SK-N-SH (cell line): Measurements from ENCODE around the gene IL13RA1. TPM values are rescaled to one million over a fixed set of nuclear protein-coding genes. Genes with fewer than 3 reads are reported as not detected.

Experiments used
- CTCF ChIA-PET: fragments of 300-600, 350-600 bp; formaldehyde crosslinking; extraction: SDS; loops from one replicate; lab custom pipeline; 2021; lab: Yijun Ruan, JAX
- POLR2A ChIA-PET: fragments of 350-600 bp; sonication (Branson Sonifier 250); formaldehyde crosslinking; extraction: SDS; loops from one replicate; lab custom pipeline; 2020; ENCODE audit warnings: antibody characterized with exemption, inconsistent platforms; lab: Yijun Ruan, JAX
- DNase-seq: peaks from one replicate; pipeline ENCODE4 v3.0.0; 2012
- H2AFZ ChIP-seq: fragments of 200-600 bp; sonication (generic); 2 replicates; pipeline ENCODE4 v1.8.1; 2016; ENCODE audit warnings: antibody characterized with exemption, mild to moderate bottlenecking, low read depth
- H3F3A ChIP-seq: fragments of 200-600 bp; sonication (generic); replicated peaks from 2 replicates; pipeline ENCODE3; 2016; ENCODE audit warnings: antibody characterized with exemption, mild to moderate bottlenecking; ENCODE audit not compliant: insufficient read depth
- H3K27ac ChIP-seq, 2 experiments: fragments of 200-500 bp in 1 of 2; fragments of 200-600 bp in 1 of 2; sonication (Bioruptor generic) in 1 of 2; sonication (generic), shearing (Covaris generic) in 1 of 2; 2 replicates each; pipeline versions ENCODE4 v1.5.1 to v1.6.1; 2014 to 2016; ENCODE audit warnings: low read depth in 2 of 2, inconsistent platforms in 1 of 2, low read length in 1 of 2, mild to moderate bottlenecking in 1 of 2, mixed read lengths in 1 of 2
- H3K27me3 ChIP-seq: fragments of 200-600 bp; sonication (generic), shearing (Covaris generic); 2 replicates; pipeline ENCODE4 v1.6.1; 2016; ENCODE audit warnings: mixed run types; ENCODE audit not compliant: insufficient read depth
- H3K36me3 ChIP-seq, 2 experiments: fragments of 200-500 bp in 1 of 2; fragments of 200-600 bp in 1 of 2; sonication (Bioruptor generic) in 1 of 2; sonication (generic) in 1 of 2; replicated peaks in 1 of 2; 2 replicates each; pipeline versions ENCODE3 to v1.5.1; 2014 to 2016; ENCODE audit warnings: low read length in 1 of 2, mild to moderate bottlenecking in 1 of 2; ENCODE audit not compliant: insufficient read depth in 2 of 2, control insufficient read depth in 1 of 2
- H3K4me1 ChIP-seq, 2 experiments: fragments of 200-500 bp in 1 of 2; fragments of 200-600 bp in 1 of 2; sonication (Bioruptor generic) in 1 of 2; sonication (generic), shearing (Covaris generic) in 1 of 2; 2 replicates each; pipeline versions ENCODE4 v1.5.1 to v1.6.1; 2014 to 2016; ENCODE audit warnings: low read depth in 1 of 2, low read length in 1 of 2, mixed run types in 1 of 2; ENCODE audit not compliant: insufficient read depth in 2 of 2, control insufficient read depth in 1 of 2
- H3K4me2 ChIP-seq: fragments of 200-600 bp; sonication (generic), shearing (Covaris generic); 2 replicates; pipeline ENCODE4 v1.6.1; 2017; ENCODE audit warnings: mixed run types
- H3K4me3 ChIP-seq, 2 experiments: fragments of 200-500 bp in 1 of 2; fragments of 200-600 bp in 1 of 2; sonication (Bioruptor generic) in 1 of 2; sonication (generic), shearing (Covaris generic) in 1 of 2; 2 replicates each; pipeline versions ENCODE4 v1.5.1 to v1.8.1; 2014 to 2016; ENCODE audit warnings: low read depth in 2 of 2, inconsistent platforms in 1 of 2, low read length in 1 of 2, mild to moderate bottlenecking in 1 of 2, mixed read lengths in 1 of 2, moderate library complexity in 1 of 2
- H3K79me2 ChIP-seq: fragments of 200-600 bp; sonication (generic); 2 replicates; pipeline ENCODE4 v1.8.1; 2017; ENCODE audit warnings: mild to moderate bottlenecking; ENCODE audit not compliant: insufficient read depth
- H3K9ac ChIP-seq: fragments of 200-600 bp; sonication (generic); 2 replicates; pipeline ENCODE4 v1.6.1; 2017; ENCODE audit warnings: mixed run types
- H3K9me2 ChIP-seq: fragments of 200-600 bp; sonication (generic); 2 replicates; pipeline ENCODE4 v1.6.1; 2017; ENCODE audit warnings: mixed run types
- H3K9me3 ChIP-seq: fragments of 200-600 bp; sonication (generic); 2 replicates; pipeline ENCODE4 v1.6.1; 2017; ENCODE audit warnings: mixed run types, mild to moderate bottlenecking, moderate library complexity
- H4K20me1 ChIP-seq: fragments of 200-600 bp; sonication (generic); 2 replicates; pipeline ENCODE4 v1.6.1; 2017; ENCODE audit warnings: mild to moderate bottlenecking, mixed run types; ENCODE audit not compliant: insufficient read depth
- CHD2 ChIP-seq: fragments of 150-350 bp; IDR thresholded peaks from 2 replicates; pipeline ENCODE4 v1.6.1; 2018; ENCODE audit warnings: low read length; ENCODE audit not compliant: partially characterized antibody
- ELF1 ChIP-seq: IDR thresholded peaks from 2 replicates; pipeline ENCODE4 v1.4.0; 2012
- EZH2phosphoT487 ChIP-seq: fragments of 200-600 bp; sonication (generic); IDR thresholded peaks from 2 replicates; pipeline ENCODE4 v1.6.1; 2017; ENCODE audit warnings: low read depth, mixed run types, mild to moderate bottlenecking, antibody characterized with exemption, moderate library complexity, borderline replicate concordance
- GABPA ChIP-seq: IDR thresholded peaks from 2 replicates; pipeline ENCODE4 v1.4.0; 2012; ENCODE audit warnings: low read depth, mild to moderate bottlenecking
- MAX ChIP-seq: IDR thresholded peaks from 2 replicates; pipeline ENCODE4 v1.4.0; 2012; ENCODE audit warnings: low read depth
- MXI1 ChIP-seq: IDR thresholded peaks from 2 replicates; pipeline ENCODE4 v1.6.1; 2012; ENCODE audit warnings: mild to moderate bottlenecking, low read depth, low read length, improper control_type of control experiment
- NRF1 ChIP-seq: IDR thresholded peaks from 2 replicates; pipeline ENCODE4 v1.6.1; 2012; ENCODE audit warnings: low read depth, mild to moderate bottlenecking, low read length
- PBX3 ChIP-seq: IDR thresholded peaks from 2 replicates; pipeline ENCODE4; 2012
- RCOR1 ChIP-seq: fragments of 150-350 bp; IDR thresholded peaks from 2 replicates; pipeline ENCODE4 v1.6.1; 2017; ENCODE audit warnings: antibody characterized with exemption, low read length
- RFX5 ChIP-seq: IDR thresholded peaks from 2 replicates; pipeline ENCODE4 v1.6.1; 2012; ENCODE audit warnings: mild to moderate bottlenecking, improper control_type of control experiment, low read length
- SMC3 ChIP-seq: IDR thresholded peaks from 2 replicates; pipeline ENCODE4 v1.6.1; 2012; ENCODE audit warnings: low read depth, low read length, improper control_type of control experiment
- TAF1 ChIP-seq: IDR thresholded peaks from 2 replicates; pipeline ENCODE4 v1.6.1; 2012; ENCODE audit warnings: low read depth, mild to moderate bottlenecking, low read length, moderate library complexity, borderline replicate concordance
- USF1 ChIP-seq: IDR thresholded peaks from 2 replicates; pipeline ENCODE4 v1.4.0; 2012; ENCODE audit warnings: low read depth, borderline replicate concordance
- ZBTB33 ChIP-seq: IDR thresholded peaks from 2 replicates; pipeline ENCODE4 v1.4.0; 2012; ENCODE audit warnings: low read depth, borderline replicate concordance
- WGBS: methylation state at CpG from one replicate; pipeline ENCODE4 v1.1.6; 2017; ENCODE audit warnings: low lambda C conversion rate; 5-methylcytosine and 5-hydroxymethylcytosine counted together
- polyA plus RNA-seq, 3 experiments: library from polyadenylated mRNA; depleted of rRNA; stranded (reverse); fragments of >200 nt; gene quantifications; 2 replicates each; pipeline ENCODE4 v1.2.3, GENCODE V29; 2012

The IL13RA1 gene
- 27.0 and 29.9 TPM in 2 replicates for polyA plus RNA-seq (2012; rRNA removed)
- 38.7 and 46.4 TPM in 2 replicates for polyA plus RNA-seq (2012; cell fraction: cytosol; rRNA removed)
- 9.9 and 16.7 TPM in 2 replicates for polyA plus RNA-seq (2012; cell fraction: nucleus; rRNA removed)

GRCh38 chrX:118726887-118727685 lies at the start of gene IL13RA1:
Gene IL13RA1, plus strand, starts transcription at chrX:118727606. Its CDS starts 33 bp downstream, at chrX:118727639.
- peak within 1 kb of the TSS; percentile 84; the same call in 1 of the 2 replicates for H2AFZ ChIP-seq
- H3K79me2 ChIP-seq = peaks cover 19% of the 10 kb centered on the region; the same call in 1 of the 2 replicates
- peaks cover 0 to 3% of the 10 kb centered on the region in 2 experiments; a peak in 2 of 4 replicates for H3K4me1 ChIP-seq
- H3K4me2 ChIP-seq = peak within 1 kb of the TSS; percentile 54
- H4K20me1 ChIP-seq = no peaks in the 10 kb centered on the region
- no peaks in the 10 kb centered on the region for H3F3A ChIP-seq
- no peak for TF ChIP-seq RFX5
- TF ChIP-seq SMC3 = no peak
- no peak for TF ChIP-seq ELF1
- TF ChIP-seq EZH2phosphoT487 = no peak
- TF ChIP-seq ZBTB33 = no peak
- no peak for TF ChIP-seq NRF1
- TF ChIP-seq CHD2 = no peak
- no peak for TF ChIP-seq RCOR1
- peak; percentile 65; the same call in 1 of the 2 replicates for TF ChIP-seq TAF1
- TF ChIP-seq PBX3 = 0 out of 2 replicates have a peak, but pooled peaks have one; percentile 4
- no peak for TF ChIP-seq MXI1
- TF ChIP-seq GABPA = no peak
- no peak for TF ChIP-seq USF1
- TF ChIP-seq MAX = peak; percentile 19; the same call in 1 of the 2 replicates
- no peaks in the 10 kb centered on the region for H3K36me3 ChIP-seq
- H3K9me2 ChIP-seq = no peaks in the 10 kb centered on the region
- peak within 1 kb of the TSS; percentile 78 for H3K9ac ChIP-seq
- ChIA-PET POLR2A (interaction anchor here (0.6 kb wide), 1 partner anchor 81 kb away, joined by 4 read pairs; no protein-coding TSS in a partner anchor), CTCF (interaction anchor here (1.1 kb wide), 2 partner anchors 11 to 112 kb away, joined by 3 to 4 read pairs; no protein-coding TSS in a partner anchor)
- H3K4me3 ChIP-seq = peak within 1 kb of the TSS; percentile 59 to 65
- H3K9me3 ChIP-seq = no peaks in the 10 kb centered on the region
- H3K27ac ChIP-seq = peak within 1 kb of the TSS; percentile 62
- no peaks in the 10 kb centered on the region for H3K27me3 ChIP-seq
- 19% methylated on average over 12 of the region's 56 CpGs for WGBS
- DNase-seq = peak; percentile 84
